Neural crest cell (in vitro differentiated cells): ENCODE measurements around the gene GABRG1. TPM values are rescaled to one million over a fixed set of nuclear protein-coding genes. Genes with fewer than 3 reads are reported as not detected.

Source experiments
- DNase-seq: peaks from one replicate; pipeline ENCODE4 v3.0.0; 2021; ENCODE audit warnings: low read depth, mixed read lengths, low spot score
- H3K27ac Mint-ChIP-seq: one replicate; pipeline ENCODE4 v1.8.0; 2021; ENCODE audit warnings: mild to moderate bottlenecking, mixed read lengths; ENCODE audit not compliant: unreplicated experiment
- H3K27me3 Mint-ChIP-seq: 2 replicates; pipeline ENCODE4 v1.8.0; 2021; ENCODE audit warnings: low read depth, mild to moderate bottlenecking, mixed read lengths
- H3K36me3 Mint-ChIP-seq: 2 replicates; pipeline ENCODE4 v1.8.0; 2021; ENCODE audit warnings: low read depth, mild to moderate bottlenecking, mixed read lengths
- H3K4me1 Mint-ChIP-seq: 2 replicates; pipeline ENCODE4 v1.8.0; 2021; ENCODE audit warnings: mixed read lengths
- H3K4me3 Mint-ChIP-seq: one replicate; pipeline ENCODE4 v1.8.0; 2021; ENCODE audit warnings: mild to moderate bottlenecking, mixed read lengths
- H3K9me3 Mint-ChIP-seq: 2 replicates; pipeline ENCODE4 v1.8.0; 2021; ENCODE audit warnings: mixed read lengths
- CTCF ChIP-seq: fragments of 200-600 bp; sonication (generic); conservative IDR thresholded peaks from 2 replicates; pipeline ENCODE4 v1.5.0; 2021; ENCODE audit warnings: antibody characterized with exemption, mild to moderate bottlenecking
- total RNA-seq: library from RNA; stranded (reverse); gene quantifications from 2 replicates; pipeline ENCODE4 v1.2.1, GENCODE V29; 2021

Gene GABRG1
- total RNA-seq, 1 donor from 2014 or later: not detected

DNA sequence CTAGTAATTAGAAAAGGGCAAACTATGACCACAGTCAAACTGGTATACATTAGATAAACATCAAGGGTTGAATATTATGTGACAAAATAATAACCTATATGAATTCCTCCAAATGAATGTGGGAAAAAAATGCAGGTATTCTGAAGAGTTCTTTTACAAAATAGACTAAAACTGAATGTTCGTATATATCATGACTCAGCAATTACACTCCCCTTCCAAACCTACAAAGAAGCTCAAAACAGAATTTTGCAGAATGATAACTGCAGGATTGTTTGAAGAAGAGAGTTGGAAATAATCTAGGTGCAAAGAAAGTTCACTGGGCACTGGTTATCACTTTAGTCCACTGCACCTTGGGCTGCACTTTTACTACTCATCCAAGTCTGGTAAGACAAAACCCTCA is 134.1 kb downstream of the GABRG1 start:
- DNase-seq: no peak
- no peak overlapping the region for H3K27ac Mint-ChIP-seq
- no peak overlapping the region for H3K4me3 Mint-ChIP-seq
- no peak for TF ChIP-seq CTCF
- peaks cover 2% of the 10 kb centered on the region for H3K27me3 Mint-ChIP-seq
- H3K36me3 Mint-ChIP-seq: no peaks in the 10 kb centered on the region
- H3K9me3 Mint-ChIP-seq: no peaks in the 10 kb centered on the region
- H3K4me1 Mint-ChIP-seq: no peaks in the 10 kb centered on the region

- Mint-ChIP-seq H3K27ac (no peak overlapping the region), H3K9me3 (no peaks in the 10 kb centered on the region), H3K4me1 (no peaks in the 10 kb centered on the region), H3K36me3 (no peaks in the 10 kb centered on the region), H3K4me3 (no peak overlapping the region), H3K27me3 (peaks cover 2% of the 10 kb centered on the region)
- no peak for TF ChIP-seq CTCF
- no peak for DNase-seq
Measured at GRCh38 chr4:45987858-45988257, 136.0 kb downstream of the GABRG1 start.
